Measurements from ENCODE around the gene ROR2.

Gene ROR2

DNA sequence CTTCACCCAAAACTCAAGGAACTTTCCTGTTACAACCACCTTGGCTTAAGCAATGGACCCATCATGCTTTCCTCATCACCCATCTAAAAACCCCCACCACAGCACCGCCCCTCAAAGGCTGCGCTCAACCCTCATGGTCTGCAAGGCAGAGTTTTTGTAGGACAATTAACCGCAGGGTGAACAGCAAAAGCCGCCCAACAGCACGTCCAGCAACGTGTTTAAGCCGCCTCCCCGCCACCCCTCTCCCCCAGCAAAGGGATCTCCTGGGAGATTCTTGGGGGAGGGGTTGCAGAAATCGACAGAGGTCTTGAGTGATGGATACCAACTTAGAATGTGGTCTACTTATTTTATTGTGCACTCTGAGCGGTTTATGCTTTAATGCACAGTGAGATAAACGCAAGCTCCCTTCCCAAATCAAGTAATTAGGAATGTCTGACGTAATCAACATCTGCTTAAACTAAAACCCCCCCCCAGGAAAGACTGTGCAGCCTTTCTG lies 1.9 kb downstream of the ROR2 start:
- DNase-seq, result no peak

DNA sequence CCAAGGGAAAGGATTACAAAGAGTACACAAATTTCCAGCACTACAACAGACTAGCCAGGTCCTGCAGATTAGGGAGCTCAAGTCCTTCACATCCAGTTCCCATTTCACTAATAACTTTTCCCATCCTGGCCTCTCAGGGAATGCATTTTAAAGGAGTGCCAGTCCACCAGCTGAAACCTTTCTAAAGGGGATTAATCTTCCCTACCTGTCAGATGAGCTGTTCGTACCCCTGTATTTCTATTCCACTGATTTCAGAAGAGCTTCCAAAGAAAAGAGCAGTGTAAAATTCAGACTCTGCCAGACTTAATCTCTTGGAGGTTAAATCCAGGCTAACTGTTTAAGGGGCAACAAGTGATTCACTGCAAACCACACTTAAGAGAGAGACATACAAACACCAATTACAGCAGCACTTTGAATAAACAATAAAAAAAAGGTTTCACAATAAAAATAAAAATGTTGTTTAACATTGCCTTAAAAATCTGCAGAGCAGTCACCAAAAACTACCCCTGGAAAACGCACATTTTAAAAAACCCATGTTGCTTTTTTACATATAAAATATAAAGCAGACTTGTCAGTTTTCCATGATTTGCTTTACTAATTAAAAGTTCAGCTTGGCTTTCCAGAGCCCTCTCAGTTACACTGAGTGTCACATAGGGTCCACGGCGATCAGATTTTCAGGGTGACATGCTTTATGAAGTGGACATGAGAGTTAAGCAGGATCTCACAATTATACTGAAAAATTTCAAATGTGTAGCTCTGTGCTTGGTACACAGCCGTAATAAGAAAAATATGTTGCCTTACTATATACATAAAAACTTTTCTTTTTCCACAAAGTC lies 3.2 kb downstream of the ROR2 start:
- no peak for DNase-seq

DNA sequence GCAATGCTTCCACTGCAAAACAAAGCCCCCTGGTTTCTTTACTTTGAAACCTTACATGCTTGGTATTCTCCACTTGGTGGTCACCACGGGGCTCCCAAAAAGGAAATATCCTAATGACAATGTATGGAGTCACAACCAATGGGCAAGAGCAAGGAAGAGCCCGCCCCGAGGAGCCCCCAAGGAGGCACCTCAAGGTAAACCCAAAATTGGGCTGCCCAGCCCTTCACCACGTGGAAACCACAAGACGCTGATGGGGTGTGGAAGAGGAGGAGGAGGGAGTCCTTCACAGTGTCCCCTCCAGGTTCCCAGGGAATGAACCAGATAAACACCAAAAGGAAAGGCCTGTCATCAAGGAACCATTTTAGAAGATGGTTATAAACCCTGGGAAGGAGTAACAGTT lies 3.8 kb downstream of the ROR2 start:
- DNase-seq, result no peak

DNA sequence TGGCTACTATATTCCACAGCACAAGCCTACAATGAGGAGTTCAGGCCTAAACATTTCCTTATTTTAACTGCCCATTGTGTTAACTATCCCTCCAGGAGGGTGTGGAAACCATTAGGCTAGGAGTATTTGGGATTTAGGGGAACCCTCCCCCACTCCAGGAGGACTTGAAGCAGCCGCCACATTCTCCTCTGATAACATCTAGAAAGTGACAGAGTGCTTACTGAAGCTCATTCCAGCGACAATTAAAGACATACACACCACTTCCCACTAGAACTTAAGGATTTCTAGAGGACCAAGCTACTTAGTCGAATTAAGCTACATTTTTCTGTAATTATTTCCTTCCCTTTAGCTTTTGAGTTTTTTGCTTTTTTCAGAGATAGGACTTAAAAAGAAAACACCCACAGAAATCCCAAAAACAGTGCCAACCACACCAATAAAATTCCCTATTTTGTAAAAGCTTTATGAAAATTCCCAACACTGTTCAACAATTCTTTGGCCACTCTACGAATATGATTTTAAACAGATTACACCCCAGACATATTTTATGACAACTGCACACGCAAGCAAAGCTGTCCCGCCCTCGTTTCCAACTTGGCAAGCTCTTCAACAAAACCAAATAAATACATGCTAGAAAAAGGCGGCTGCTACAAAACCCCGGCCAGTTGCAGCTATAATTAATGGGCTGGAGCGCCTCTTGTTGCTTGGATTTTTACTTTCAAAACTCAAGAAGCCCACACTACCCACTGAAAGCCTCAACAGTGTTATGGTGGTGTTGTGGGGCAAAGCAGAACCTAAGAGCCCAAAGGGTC lies 4.5 kb downstream of the ROR2 start:
- no peak for DNase-seq

DNA sequence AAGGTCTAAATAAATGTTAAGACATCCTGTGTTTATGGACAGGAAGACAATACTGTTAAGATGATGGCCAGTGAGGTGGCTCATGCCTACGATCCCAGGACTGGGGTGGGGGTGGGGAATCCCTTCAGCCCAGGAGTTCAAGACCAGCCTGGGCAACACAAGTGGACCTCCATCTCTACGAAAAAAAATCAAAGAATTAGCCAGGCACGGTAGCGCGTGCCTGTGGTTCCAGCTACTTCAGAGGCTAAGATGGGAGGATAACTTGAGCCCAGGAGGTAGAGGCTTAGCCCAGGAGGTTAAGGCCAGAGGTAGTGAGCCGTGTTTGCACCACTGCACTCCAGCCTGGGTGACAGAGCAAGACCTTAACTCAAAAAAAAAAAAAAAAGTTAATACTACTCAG lies 5.3 kb downstream of the ROR2 start:
- no peak for DNase-seq

DNA sequence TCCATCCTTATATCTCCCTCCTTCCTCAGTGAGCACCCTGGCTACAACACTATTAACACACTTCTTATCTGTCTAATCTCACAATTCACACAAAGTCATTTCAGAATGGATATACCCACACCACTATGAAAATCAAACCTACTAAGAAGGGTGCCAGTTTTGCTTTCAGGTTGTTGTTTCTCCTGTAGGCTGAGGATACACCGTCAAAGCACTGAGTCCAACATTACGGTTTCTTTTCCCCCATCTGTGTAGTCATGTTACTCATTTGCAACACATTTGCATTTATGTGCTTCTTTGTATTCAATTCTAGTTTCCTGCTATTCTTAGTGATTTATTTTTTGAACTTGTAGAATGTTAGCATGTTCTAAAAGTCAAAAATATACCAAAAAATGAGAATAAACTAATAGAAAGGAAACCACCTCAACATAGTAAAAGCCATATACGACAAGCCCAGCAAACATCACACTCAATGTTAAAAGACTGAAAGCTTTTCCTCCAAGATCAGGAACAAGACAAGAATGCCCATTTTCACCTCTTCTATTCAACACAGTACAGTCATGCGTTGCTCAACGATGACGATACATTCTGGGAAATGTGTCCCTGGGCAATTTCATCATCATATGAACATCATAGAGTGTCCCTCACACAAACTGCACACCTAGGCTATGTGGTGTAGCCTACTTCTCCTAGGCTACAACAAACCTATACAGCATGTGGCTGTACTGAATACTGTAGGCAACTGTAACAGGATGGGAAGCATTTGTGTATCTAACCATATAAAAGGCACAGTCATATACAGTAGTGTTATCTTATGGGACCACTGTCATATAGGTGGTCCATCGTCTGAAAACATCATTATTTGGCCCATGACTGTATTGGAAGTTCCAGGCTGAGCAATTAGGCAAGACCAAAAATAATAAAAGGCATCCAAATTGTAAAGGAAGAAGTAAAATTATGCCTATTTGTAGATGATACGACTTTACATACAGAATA lies 6.3 kb downstream of the ROR2 start:
- DNase-seq, result no peak

DNA sequence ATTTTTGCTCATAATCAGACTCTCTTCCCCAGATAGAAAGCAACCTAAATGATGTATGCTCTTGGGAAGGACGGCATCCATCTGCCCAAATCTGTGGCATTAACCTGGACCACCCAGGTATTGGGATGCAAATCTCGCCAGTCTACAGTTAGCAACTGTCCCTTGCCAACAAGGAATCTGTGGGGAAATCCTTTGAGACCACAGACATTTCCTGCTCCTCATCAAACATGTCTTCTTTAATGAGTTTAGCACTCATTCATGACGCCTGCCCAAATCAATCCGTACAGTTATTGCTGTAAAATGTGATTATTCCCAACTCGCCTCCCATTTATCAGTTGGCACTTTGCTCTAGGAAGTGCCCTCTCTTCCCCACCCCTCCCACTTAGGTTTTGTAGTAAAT lies 7.8 kb downstream of the ROR2 start:
- no peak for DNase-seq

DNA sequence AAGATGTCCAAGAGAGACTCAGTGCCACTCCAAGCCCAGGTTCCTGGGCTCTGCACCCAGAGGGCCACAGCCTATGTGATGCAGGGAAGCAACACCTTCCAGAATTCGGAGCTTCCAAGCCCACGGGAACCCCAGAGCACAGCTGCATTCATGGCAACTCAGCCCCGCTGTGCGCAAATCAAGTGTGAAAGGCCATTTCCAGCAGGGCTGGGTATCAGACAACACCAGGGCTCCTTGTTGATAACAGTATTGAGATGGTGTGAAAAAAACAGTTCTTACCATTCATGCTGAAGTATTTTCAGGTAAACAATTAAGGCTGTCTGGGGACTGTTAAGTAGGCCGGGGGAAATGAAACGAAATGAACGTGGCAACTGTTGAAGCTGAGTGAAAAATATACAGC lies 10.1 kb downstream of the ROR2 start:
- no peak for DNase-seq

DNA sequence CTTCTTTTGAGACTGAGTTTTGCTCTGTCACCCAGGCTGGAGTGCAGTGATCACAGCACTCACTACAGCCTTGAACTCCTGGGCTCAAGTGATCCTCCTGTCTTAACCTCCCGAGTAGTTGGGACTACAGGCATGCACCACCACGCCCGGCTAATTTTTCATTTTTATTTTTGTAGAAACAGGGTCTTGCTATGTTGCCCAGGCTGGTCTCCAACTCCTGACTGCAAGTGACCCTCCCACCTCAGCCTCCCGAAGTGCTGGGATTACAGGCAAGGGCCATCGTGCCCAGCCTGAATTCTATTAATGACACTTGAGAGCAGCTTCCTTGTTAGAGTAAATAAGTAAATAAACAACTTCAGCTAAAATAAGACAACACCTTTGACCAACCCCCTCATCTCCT lies 12.3 kb downstream of the ROR2 start:
- DNase-seq, result no peak

DNA sequence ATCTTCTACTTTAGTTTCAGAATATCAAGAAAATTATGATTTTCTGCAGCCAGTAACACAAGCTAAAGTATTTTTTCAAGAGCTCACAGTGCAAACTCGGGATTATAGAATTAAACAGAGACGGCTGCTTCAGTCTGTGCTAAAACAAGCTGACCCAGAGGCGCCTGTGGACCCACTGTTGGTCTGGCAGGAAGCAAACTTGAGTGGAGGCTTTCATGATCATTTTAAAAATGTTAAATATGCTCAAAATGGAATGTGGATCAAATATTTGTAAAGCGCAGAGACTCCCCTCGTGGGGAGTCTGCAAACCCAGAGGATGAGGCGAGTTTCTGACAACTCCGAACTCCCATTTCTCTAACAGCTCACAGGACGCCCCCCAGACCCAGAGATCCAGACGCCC lies 13.0 kb downstream of the ROR2 start:
- no peak for DNase-seq

DNA sequence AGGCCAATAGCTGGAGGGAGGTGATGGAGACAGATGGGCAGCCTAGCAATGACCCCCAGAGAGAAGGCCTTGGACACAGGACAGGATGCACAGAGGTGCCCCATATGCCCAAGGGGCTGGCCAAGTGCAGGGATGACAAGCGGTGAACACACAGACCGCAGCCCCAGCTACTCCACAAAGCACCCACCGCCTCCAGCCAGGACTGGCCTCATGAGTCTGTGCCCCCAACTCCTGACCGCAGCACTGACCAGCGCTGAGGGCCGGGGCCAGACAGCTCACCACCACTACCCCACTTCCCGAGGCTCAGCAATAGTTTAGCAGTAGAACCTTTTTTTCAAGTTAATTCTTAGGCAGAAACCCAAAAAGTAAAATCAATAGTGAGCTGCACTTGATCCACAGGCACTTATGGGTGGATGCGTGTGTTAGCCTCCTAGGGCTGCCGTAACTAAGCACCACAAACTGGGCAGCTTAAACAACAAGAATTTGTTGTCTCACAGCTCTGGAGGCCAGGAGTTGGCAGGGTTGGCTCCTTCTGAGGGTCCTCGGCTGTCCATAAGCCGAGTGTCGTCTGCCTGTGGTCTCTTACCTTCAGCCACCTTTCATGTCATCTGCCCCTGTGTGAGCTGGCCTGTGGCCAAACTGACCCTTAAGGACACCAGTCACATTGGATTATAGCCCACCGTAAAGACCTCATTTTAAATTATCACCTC lies 14.1 kb downstream of the ROR2 start:
- DNase-seq, result no peak

DNA sequence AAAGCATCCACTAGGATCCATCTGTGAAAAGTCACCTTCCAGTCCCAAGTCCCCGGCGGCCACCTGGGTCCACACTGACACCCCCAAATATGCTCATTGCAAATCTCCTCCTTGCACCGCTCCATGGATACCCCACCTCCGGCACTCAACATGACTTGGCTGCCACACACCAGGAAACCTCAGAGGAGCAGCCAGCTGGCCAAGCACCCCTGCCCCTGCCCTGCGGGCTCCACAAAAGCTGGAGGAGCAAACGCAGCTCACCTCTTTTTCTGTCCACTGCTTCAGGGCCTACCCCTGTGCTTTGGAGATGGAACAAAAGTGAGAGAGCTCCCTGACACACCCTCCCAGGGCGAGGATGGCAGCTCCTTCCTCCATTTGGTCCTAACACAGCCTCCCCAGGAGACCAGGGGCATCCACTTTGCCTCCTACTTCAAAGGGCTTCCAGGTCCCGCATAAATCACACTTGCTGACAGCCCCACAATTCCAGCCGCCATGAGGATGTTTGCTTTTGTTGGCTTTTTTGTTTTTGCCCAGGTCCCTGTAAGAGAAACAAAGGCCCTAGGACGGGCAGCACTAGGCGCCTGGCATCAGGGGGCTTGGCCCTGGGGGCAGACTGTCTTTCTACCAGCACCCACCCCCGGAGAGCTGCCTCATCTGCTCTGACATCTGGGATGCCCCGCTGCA lies 14.8 kb downstream of the ROR2 start:
- DNase-seq, result no peak

DNA sequence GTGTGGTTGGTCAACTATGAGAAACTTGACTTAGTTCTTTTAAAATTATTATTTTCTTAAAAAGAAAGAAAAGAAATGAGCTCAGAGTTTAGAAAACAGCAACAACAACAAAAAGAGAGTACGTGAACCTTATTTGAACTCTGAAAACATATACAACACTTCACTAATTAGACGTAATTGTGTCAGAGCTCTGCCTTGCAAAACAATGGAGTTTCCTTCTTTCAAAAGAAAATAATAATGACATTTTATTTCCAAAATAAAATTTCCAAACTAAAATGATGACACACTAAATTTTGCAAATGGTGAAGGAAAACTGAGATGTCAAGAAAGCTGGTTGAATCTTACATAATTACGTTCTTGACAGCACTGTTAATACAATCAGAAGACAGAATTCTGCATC lies 15.4 kb downstream of the ROR2 start:
- DNase-seq, result no peak

DNA sequence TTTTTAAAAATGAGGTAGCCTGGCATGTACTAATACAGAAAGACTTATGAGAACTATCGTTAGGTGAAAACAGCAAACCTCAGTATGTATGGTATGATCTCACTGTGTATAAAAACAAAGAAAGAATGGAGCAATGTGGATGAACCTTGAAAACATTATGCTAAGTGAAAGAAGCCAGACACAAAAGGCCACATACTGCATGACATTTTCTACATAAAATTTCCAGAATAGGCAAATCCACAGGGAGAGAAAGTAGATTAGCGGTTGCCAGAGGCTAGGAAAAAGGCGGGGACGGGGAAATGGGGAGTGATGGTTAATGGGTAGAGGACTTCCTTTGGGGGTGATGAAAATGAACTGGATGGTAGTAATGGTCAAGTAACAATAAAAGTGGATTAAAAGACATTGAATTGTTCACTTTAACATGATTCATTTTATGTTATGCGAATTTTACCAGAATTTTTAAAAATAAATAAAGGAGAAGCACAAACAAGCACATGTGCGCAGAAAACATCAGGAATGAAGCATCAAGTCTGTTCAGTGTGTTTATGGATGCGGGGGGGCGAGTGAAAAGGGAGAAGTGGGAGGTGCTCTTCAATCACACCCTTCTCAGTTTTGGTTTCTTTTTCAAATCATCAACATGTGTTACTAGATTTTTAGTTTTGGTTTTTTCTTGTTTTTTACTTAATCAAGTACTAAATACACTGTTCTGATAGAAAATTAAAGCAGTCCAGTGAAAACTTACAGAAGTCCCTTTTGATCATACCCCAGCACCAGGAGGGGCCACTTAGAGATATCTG lies 16.3 kb downstream of the ROR2 start:
- DNase-seq, result no peak

DNA sequence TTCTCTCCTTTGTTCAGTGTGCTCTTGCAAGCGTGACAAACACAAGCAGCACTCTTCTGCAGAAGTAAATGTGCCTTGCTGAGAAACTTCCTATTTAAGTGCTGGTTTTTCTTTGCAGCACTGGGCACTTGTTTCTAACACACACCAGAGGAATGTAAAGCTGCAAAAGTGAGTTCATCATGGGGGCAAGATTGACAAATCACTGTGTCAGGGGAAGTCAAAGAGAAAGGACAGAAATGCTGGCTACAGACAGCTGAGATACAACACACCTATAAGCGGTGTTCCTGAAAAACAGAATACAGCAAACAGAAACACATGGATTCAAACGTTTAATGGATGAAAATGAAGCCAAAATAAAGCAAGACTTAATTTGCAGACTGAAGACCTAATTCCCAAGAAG lies 19.6 kb downstream of the ROR2 start:
- no peak for DNase-seq

DNA sequence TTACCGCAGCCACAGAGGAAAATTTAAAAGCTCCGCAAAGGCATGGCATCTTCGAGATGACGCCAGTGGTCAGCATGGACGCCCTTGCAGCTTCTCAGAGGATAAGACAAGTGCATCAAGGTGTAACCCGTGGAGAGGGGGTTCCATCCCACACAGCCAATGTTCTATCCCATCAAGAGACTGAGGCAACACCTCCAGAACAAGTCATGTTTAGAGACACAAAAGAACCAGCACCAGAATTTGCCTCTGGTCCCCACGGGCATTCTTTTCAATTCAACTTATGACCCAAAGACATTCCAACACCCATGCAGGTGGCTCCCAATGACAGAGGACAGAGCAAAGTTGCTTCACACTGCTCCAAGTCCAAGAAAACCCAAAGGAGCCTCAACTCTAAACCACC lies 20.7 kb downstream of the ROR2 start:
- no peak for DNase-seq

DNA sequence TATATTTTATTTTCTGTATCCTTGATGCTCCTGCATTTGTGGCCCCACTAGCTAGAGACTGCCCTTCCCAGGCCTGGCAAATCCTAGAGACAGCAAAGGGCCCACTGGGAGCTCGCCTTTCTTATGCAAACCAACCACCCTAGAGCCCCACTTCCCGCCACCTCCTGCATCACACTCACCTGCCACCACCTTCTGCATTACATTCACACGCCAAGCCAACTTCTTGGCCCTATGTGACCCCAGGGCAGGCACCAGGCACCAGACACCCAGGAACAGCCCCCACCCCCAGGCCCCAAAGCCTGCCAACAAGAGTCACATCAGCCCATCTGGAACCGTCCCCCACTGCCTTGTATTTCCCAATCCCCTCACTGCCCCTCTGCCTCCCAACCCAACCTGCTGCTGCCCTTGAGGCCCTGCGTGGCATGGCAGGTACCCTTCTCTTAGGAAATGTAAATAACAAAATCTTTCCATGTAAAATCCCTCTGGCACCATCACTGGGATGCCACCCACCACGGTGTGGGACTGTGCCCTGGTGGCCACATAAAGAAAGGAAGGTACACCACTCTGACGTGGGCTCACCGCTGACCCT lies 22.0 kb downstream of the ROR2 start:
- no peak for DNase-seq

DNA sequence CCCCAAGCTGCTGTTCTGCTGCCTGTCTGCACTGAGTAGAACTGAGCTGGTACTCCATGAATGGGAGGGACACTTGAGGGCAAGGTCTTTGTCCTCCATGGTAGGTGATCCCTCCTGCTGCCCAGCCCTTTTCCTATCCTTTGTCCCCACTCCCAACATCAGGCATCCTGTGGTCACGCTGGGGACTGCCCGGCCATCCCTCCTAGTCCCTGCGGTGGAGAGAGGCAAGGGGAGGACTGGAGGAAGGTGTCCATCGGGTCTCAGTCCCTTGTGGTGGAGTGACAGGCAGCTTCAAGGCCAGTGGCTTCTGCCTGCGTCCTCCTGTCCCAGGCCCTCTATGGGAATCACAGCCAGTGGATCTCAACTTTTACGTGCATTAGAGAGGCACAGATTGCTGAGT lies 25.9 kb downstream of the ROR2 start:
- DNase-seq, result no peak

DNA sequence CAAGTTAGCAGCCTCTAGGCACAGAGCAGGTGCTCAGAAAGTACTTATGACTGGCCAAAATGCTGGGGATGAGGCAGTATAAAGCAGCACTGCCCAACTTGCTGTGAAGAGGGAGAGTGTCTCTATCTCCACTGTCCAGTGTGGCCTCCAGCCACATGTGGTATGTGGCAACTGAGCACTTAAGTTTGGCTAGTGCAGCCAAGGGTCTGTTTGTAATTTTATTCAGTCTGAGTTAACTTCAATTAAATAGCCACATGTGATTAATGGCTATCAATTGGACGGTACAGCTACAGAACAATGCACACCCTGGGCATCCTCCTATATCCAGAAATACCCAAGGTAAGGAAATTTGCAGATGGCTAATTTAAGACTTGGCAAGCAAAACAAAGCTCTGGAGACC lies 26.9 kb downstream of the ROR2 start:
- no peak for DNase-seq

DNA sequence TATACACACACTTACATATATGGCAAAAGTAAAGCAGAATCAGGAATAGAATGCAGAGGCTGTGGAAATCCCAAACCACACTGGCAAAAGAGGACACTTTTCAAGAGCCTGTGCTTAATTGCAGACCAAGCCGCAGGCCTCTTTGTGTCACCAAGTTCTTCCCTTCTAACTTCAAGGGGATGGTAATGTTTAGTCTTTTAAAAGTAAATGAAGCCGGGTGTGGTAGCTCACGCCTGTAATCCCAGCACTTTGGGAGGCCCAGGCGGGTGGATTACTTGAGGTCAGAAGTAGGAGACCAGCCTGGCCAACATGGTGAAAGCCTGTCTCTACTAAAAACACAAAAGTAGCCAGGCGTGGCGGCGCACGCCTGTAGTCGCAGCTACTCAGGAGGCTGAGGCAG lies 28.7 kb downstream of the ROR2 start:
- DNase-seq, result no peak

All from Kasumi-1 (cell line).